H9 (cell line): Measurements from ENCODE around the gene UTS2B. TPM values are rescaled to one million over a fixed set of nuclear protein-coding genes. Genes with fewer than 3 reads are reported as not detected.

Experiments
- DNase-seq: peaks from one replicate; pipeline ENCODE4 v3.0.0-alpha.2; 2017
- H2AFZ ChIP-seq: one replicate; pipeline ENCODE4 v1.6.1; 2013; ENCODE audit warnings: mild to moderate bottlenecking, low read length, control low read depth, moderate library complexity
- H2AK5ac ChIP-seq: 2 replicates; pipeline ENCODE4 v1.6.1; 2013; ENCODE audit warnings: low read length, control low read depth, mixed read lengths; ENCODE audit not compliant: insufficient read length
- H2BK120ac ChIP-seq: one replicate; pipeline ENCODE4 v1.6.1; 2013; ENCODE audit warnings: low read depth, mild to moderate bottlenecking, low read length, control low read depth, inconsistent platforms; ENCODE audit not compliant: poor library complexity, severe bottlenecking
- H2BK12ac ChIP-seq: 2 replicates; pipeline ENCODE4 v1.6.1; 2013; ENCODE audit warnings: low read length, control low read depth, mixed read lengths, low read depth; ENCODE audit not compliant: insufficient read length
- H2BK15ac ChIP-seq: 2 replicates; pipeline ENCODE4 v1.6.1; 2013; ENCODE audit warnings: low read depth, low read length, control low read depth
- H2BK20ac ChIP-seq: one replicate; pipeline ENCODE4 v1.6.1; 2013; ENCODE audit warnings: low read depth, mild to moderate bottlenecking, low read length, control low read depth, inconsistent platforms; ENCODE audit not compliant: poor library complexity, severe bottlenecking
- H2BK5ac ChIP-seq: 2 replicates; pipeline ENCODE4 v1.6.1; 2013; ENCODE audit warnings: low read length, control low read depth, mixed read lengths; ENCODE audit not compliant: insufficient read length
- H3K14ac ChIP-seq: 2 replicates; pipeline ENCODE4 v1.6.1; 2013; ENCODE audit warnings: low read length, control low read depth; ENCODE audit not compliant: insufficient read depth
- H3K18ac ChIP-seq: 2 replicates; pipeline ENCODE4 v1.6.1; 2013; ENCODE audit warnings: low read depth, mild to moderate bottlenecking, mixed read lengths, low read length, control low read depth; ENCODE audit not compliant: insufficient read length
- H3K23ac ChIP-seq: 2 replicates; pipeline ENCODE4 v1.6.1; 2013; ENCODE audit warnings: low read length, control low read depth, mixed read lengths, low read depth; ENCODE audit not compliant: insufficient read length
- H3K23me2 ChIP-seq: 2 replicates; pipeline ENCODE4 v1.6.1; 2013; ENCODE audit warnings: low read depth, mild to moderate bottlenecking, mixed read lengths, low read length, control low read depth; ENCODE audit not compliant: insufficient read length, poor library complexity, severe bottlenecking
- H3K27ac ChIP-seq: 2 replicates; pipeline ENCODE4 v1.5.1; 2013; ENCODE audit warnings: low read length, control low read depth, mixed read lengths, low read depth; ENCODE audit not compliant: insufficient read length
- H3K27me3 ChIP-seq: 2 replicates; pipeline ENCODE4 v1.6.1; 2013; ENCODE audit warnings: low read length, control low read depth, inconsistent platforms; ENCODE audit not compliant: insufficient read depth
- H3K4ac ChIP-seq: 2 replicates; pipeline ENCODE4 v1.6.1; 2013; ENCODE audit warnings: low read depth, mild to moderate bottlenecking, control low read depth, inconsistent platforms, low read length, moderate library complexity
- H3K4me1 ChIP-seq: 2 replicates; pipeline ENCODE4 v1.6.1; 2013; ENCODE audit warnings: low read length, control low read depth, inconsistent platforms; ENCODE audit not compliant: insufficient read depth
- H3K4me2 ChIP-seq: 2 replicates; pipeline ENCODE4 v1.6.1; 2013; ENCODE audit warnings: low read length, control low read depth, mixed read lengths; ENCODE audit not compliant: insufficient read length, insufficient read depth
- H3K56ac ChIP-seq: 2 replicates; pipeline ENCODE4 v1.6.1; 2013; ENCODE audit warnings: low read depth, mild to moderate bottlenecking, mixed read lengths, low read length, control low read depth; ENCODE audit not compliant: insufficient read length
- H3K79me1 ChIP-seq: 2 replicates; pipeline ENCODE4 v1.6.1; 2013; ENCODE audit warnings: low read depth, mild to moderate bottlenecking, moderate library complexity, low read length, control low read depth, inconsistent platforms; ENCODE audit not compliant: insufficient read depth, poor library complexity, severe bottlenecking
- H3K79me2 ChIP-seq: 2 replicates; pipeline ENCODE4 v1.6.1; 2013; ENCODE audit warnings: low read length, control low read depth, inconsistent platforms; ENCODE audit not compliant: insufficient read depth
- H3K9ac ChIP-seq: 2 replicates; pipeline ENCODE4 v1.6.1; 2013; ENCODE audit warnings: low read length, control low read depth, mixed read lengths; ENCODE audit not compliant: insufficient read length; ENCODE audit errors: extremely low read depth
- H3K9me3 ChIP-seq: one replicate; pipeline ENCODE4 v1.6.1; 2013; ENCODE audit warnings: low read depth, low read length, inconsistent platforms; ENCODE audit not compliant: control insufficient read depth
- H3T11ph ChIP-seq: one replicate; pipeline ENCODE4 v1.6.1; 2013; ENCODE audit warnings: mild to moderate bottlenecking, low read length, control low read depth, inconsistent platforms
- H4K20me1 ChIP-seq: one replicate; pipeline ENCODE4 v1.6.1; 2013; ENCODE audit not compliant: control insufficient read depth, insufficient read length, insufficient read depth
- H4K5ac ChIP-seq: 2 replicates; pipeline ENCODE4 v1.6.1; 2013; ENCODE audit warnings: low read depth, mild to moderate bottlenecking, mixed read lengths, low read length, control low read depth; ENCODE audit not compliant: insufficient read length
- H4K8ac ChIP-seq: replicated peaks from 2 replicates; pipeline ENCODE4 v1.6.1; 2013; ENCODE audit warnings: low read length, control low read depth, mixed read lengths, low read depth; ENCODE audit not compliant: insufficient read length
- H4K91ac ChIP-seq: 2 replicates; pipeline ENCODE4 v1.6.1; 2013; ENCODE audit warnings: low read depth, mild to moderate bottlenecking, moderate library complexity, mixed read lengths, low read length, control low read depth; ENCODE audit not compliant: insufficient read length
- H3K27ac Mint-ChIP-seq, 3 experiments: 2 replicates in 2 of 3; 3 replicates in 1 of 3; pipeline ENCODE4 v1.8.0; 2020 to 2021; ENCODE audit warnings: mixed read lengths in 3 of 3, mild to moderate bottlenecking in 1 of 3, moderate library complexity in 1 of 3
- H3K27me3 Mint-ChIP-seq: 2 replicates; pipeline ENCODE4 v1.8.0; 2021; ENCODE audit warnings: low read depth, mild to moderate bottlenecking, moderate library complexity, mixed read lengths
- H3K36me3 Mint-ChIP-seq, 3 experiments: 2 replicates in 2 of 3; 3 replicates in 1 of 3; pipeline ENCODE4 v1.8.0; 2020 to 2021; ENCODE audit warnings: low read depth in 3 of 3, mixed read lengths in 3 of 3; ENCODE audit not compliant: insufficient read depth in 1 of 3
- H3K4me1 Mint-ChIP-seq, 2 experiments: 2 replicates each; pipeline ENCODE4 v1.8.0; 2020; ENCODE audit warnings: mixed read lengths in 2 of 2
- H3K4me3 Mint-ChIP-seq, 2 experiments: 2 replicates in 1 of 2; 3 replicates in 1 of 2; pipeline ENCODE4 v1.8.0; 2020 to 2021; ENCODE audit warnings: mild to moderate bottlenecking in 2 of 2, mixed read lengths in 2 of 2, moderate library complexity in 1 of 2
- H3K9me3 Mint-ChIP-seq, 2 experiments: 2 replicates in 1 of 2; 3 replicates in 1 of 2; pipeline ENCODE4 v1.8.0; 2020; ENCODE audit warnings: mild to moderate bottlenecking in 2 of 2, mixed read lengths in 2 of 2, moderate library complexity in 1 of 2
- WGBS: extraction: QIAGEN DNeasy Blood & Tissue Kit; methylation state at CpG from one replicate; pipeline ENCODE4 v1.1.7; 2013; ENCODE audit warnings: missing lambda C conversion rate, low lambda C conversion rate, mixed read lengths; ENCODE audit not compliant: insufficient read length; ENCODE audit errors: extremely low coverage; 5-methylcytosine and 5-hydroxymethylcytosine counted together
- total RNA-seq: library from RNA; stranded (reverse); gene quantifications from 2 replicates; pipeline ENCODE4 v1.2.1, GENCODE V29; 2021
- TF ChIP-seq, protein P1 (sequence below): fragments of 200-600 bp; sonication (generic); conservative IDR thresholded peaks from 3 replicates; pipeline ENCODE4 v1.8.0; 2021; ENCODE audit warnings: antibody characterized with exemption, mild to moderate bottlenecking

The UTS2B gene
- total RNA-seq, 1 experiment from 2014 or later: 0.09 TPM

DNA sequence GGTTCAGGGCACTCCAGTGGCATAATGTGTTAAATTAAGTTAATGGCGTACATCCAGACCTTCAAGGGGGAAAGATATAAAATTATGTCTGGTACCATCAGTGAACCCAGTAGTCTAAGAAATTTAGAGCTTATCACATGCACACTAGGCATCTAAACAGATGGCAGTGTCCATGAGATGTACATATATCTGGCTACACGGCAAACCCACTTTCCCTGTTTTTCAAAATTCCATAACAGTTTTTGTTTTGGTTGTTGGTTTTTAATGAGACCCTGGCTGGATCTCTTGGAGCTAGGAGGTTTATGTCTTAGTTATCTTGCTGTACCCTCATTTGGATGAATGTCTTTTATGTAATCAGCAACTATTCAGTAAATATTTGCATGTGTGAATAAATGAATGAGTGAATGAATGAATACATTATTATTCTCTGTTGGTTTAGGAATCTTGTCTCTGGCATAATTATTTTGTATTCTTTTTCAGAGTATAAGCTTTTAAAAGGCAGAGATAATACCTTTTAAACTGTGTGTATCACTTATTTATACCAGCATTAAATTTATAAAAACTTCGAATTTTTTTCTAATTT is 3.1 kb upstream of the UTS2B start:
- Histone ChIP-seq H3K27ac (no peak overlapping the region), H3K18ac (no peak overlapping the region), H3K9me3 (no peaks in the 10 kb centered on the region), H3K9ac (no peak overlapping the region), H2BK120ac (no peak overlapping the region), H2BK12ac (no peak overlapping the region), H4K8ac (no peak overlapping the region), H3K79me2 (no peaks in the 10 kb centered on the region), H2AFZ (no peak overlapping the region), H3K23ac (no peak overlapping the region), H3K79me1 (no peaks in the 10 kb centered on the region), H4K91ac (no peak overlapping the region), H2BK5ac (no peak overlapping the region), H2BK15ac (no peak overlapping the region), H4K5ac (no peak overlapping the region), H3K14ac (no peak overlapping the region), H3K4me1 (peaks cover 6% of the 10 kb centered on the region), H3K27me3 (peaks cover 6% of the 10 kb centered on the region; the same call in 1 of the 2 replicates), H2AK5ac (no peak overlapping the region), H2BK20ac (no peak overlapping the region), H3K4me2 (no peak overlapping the region), H3K23me2 (peaks cover 10% of the 10 kb centered on the region), H3K56ac (no peak overlapping the region), H3T11ph (no peak overlapping the region), H4K20me1 (no peaks in the 10 kb centered on the region), H3K4ac (no peak overlapping the region)
- no CpG with 5 or more reads among the region's 3 CpGs for WGBS
- no peak overlapping the region for H3K27ac Mint-ChIP-seq
- no peaks in the 10 kb centered on the region for H3K9me3 Mint-ChIP-seq
- no peaks in the 10 kb centered on the region; a peak in 1 of 7 replicates for H3K36me3 Mint-ChIP-seq
- peaks cover 33 to 43% of the 10 kb centered on the region in 2 experiments for H3K4me1 Mint-ChIP-seq
- peaks cover 10% of the 10 kb centered on the region for H3K27me3 Mint-ChIP-seq
- no peak overlapping the region for H3K4me3 Mint-ChIP-seq
- TF ChIP-seq, protein P1, sequence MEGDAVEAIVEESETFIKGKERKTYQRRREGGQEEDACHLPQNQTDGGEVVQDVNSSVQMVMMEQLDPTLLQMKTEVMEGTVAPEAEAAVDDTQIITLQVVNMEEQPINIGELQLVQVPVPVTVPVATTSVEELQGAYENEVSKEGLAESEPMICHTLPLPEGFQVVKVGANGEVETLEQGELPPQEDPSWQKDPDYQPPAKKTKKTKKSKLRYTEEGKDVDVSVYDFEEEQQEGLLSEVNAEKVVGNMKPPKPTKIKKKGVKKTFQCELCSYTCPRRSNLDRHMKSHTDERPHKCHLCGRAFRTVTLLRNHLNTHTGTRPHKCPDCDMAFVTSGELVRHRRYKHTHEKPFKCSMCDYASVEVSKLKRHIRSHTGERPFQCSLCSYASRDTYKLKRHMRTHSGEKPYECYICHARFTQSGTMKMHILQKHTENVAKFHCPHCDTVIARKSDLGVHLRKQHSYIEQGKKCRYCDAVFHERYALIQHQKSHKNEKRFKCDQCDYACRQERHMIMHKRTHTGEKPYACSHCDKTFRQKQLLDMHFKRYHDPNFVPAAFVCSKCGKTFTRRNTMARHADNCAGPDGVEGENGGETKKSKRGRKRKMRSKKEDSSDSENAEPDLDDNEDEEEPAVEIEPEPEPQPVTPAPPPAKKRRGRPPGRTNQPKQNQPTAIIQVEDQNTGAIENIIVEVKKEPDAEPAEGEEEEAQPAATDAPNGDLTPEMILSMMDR: no peak
- DNase-seq: no peak
